Fibroblast of the conjunctiva (primary cell): ENCODE results near the gene FAAP100.
A peak's percentile ranks its signal among the peaks of the same experiment; 100 is the strongest.

Experiments
- DNase-seq: peaks from one replicate; pipeline ENCODE4 v3.0.0-alpha.2; 2010; ENCODE audit warnings: low read depth

Gene FAAP100

DNA sequence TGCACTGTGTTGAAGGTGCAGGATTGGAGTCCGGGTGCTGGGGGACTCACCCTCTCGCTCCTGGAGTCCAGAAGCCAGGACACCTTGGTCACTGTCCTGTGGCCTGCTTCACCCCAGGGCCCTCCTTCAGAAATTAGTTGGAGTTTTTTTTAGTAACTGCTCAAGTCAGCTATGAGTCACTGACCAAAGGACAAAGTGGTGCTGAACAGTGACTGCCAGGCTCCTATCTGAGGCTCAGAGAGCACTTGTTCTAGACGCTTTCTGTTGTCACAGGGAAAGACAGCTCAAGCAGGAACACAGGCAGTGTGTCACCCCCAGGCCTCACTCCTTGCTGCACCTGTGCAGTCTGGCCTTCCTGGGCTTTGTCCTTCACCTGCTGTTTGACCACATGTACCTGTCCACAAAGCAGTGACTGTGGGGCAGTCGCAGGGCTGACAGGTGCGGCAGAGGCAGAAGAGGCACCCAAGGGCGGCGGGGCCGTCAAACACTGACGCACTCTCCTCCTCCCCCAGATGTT, 4.1 kb upstream of the FAAP100 start:
- no peak for DNase-seq

DNA sequence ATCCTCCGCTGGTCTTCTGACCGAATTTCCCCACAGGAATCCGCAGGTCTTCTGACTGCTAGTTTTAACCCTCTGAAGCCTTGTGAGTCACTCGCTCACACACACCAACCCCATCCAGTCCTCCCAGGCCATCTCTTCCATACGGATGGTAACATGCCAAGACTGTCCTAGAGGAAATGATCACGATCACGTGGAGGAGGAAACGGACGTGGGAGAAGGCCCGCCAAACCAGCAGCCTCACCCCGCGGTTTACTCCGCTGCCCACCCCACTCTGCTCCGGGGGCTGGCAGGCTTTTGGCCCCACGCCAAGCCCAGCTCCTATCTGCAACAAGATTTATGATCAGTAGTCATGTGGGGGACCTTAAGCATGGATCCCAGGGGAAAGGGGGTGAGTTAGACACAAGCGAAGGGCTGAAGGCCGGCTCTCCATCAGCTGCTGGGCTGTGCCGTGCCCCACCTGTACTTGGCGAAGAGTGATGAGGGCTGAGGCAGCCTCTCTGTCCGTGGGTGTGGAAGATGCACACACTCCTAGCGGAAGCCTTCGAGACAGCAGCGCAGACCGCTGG, 1.5 kb upstream of the FAAP100 start:
- peak; percentile 59 for DNase-seq

DNA sequence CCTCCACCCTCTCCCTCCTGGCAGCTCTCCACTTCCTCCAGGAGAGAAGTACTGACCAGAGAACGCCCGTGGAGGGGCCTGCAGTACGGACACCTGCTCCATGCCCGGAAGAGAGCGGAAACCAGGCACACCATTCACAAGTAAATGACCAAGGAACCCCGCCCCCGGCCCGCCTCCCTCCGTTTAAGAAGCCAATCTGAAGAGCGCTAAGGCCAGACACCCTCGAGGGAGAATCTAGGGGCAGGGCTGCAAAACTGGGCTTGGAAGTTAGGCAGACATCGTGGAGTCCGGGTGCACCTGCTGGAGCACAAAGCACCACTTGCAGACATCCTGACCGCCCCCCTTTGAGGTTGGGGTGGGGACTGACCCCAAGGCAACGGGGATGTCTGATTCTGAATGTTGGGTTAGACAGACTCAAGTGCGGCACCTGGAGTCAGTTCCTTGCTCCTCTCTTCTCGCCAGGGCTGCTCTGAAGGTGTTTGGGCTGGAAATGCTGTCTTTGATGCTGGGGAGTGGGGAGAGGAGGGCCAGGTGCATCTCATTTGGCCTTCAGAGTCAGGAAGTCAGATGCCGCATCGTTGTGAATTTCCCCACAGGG, 964 bp upstream of the FAAP100 start:
- peak; percentile 66 for DNase-seq

- no peak for DNase-seq
Measured at GRCh38 chr17:81551458-81552243, 502 bp downstream of the FAAP100 start.

DNA sequence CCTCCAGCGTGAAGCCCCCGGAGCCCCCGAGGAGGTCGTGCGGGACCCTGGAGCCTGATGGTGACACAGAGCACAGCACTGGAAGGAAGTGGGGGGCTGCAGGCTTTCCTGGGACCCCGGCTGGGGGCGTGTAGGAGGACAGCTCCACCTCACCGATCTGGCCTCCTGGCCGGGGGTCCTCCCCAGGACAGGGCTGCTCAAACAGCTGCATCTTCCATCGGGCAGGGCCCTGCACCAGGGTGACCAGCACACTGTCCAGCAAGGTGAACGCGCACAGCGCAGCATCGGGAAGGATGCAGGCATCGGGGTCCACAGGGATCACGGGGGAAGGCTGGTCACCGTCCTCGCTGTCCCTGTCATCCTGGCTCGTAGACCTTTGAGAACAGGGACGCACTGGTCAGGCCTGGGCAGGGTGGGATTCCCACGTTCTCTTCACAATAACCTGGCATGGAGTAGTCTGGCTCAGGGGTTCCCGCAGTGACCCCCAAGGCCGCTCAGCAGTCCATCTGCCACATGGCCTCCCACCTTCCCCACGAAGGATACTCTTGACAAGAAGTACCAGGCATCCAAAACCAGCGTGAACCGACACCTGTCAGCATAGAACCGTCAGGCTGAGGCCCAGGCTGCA, 1.2 kb downstream of the FAAP100 start:
- no peak for DNase-seq

- DNase-seq, result no peak
Measured at GRCh38 chr17:81550285-81550684, 1.9 kb downstream of the FAAP100 start.

DNA sequence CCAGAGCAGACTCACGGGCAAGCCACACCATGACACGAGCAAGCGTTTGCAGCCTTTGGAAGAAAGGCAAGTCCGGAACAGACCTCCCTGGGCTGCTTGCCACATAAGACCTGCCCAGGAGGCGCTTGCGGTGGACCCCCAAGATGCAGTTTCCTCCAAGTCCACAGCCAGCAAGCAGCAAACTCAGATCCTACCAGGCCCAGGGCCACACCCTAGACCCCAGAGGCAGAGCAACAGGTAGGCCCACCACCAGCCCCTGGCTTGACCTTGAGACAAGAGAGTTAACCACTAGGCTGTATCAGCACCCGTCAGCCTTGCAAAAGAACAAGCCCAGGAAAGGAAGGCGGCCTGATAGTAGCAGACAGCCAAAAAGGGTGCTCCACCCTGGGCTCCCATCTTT, 2.3 kb downstream of the FAAP100 start:
- no peak for DNase-seq

DNA sequence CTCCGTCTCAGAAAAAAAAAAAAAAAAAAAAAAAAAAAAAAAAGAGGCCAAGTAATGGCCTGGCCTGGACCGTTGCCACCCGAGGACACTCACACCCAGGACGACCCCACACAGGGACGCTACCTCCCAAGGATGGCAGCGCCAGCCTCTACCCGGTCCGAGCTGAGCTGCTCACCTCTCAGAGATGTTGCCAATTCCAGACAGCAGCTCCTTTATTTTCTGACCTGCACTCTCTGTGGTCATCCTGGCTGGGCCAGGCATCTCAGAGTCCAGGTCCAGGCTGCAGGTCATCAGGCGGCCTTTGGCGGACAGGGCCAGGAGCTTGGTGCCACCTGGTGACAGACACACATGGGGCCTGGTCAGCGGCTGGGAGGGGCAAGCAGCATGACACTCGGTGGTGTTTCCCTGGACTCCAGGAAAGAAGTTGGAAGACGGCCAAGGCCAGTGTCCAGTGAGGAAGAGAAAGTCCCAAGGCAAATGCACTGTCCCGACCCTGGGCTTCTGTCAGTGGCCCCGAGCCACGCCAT, 3.1 kb downstream of the FAAP100 start:
- DNase-seq, result no peak

- no peak for DNase-seq
Measured at GRCh38 chr17:81547614-81547982, 4.6 kb downstream of the FAAP100 start.

DNA sequence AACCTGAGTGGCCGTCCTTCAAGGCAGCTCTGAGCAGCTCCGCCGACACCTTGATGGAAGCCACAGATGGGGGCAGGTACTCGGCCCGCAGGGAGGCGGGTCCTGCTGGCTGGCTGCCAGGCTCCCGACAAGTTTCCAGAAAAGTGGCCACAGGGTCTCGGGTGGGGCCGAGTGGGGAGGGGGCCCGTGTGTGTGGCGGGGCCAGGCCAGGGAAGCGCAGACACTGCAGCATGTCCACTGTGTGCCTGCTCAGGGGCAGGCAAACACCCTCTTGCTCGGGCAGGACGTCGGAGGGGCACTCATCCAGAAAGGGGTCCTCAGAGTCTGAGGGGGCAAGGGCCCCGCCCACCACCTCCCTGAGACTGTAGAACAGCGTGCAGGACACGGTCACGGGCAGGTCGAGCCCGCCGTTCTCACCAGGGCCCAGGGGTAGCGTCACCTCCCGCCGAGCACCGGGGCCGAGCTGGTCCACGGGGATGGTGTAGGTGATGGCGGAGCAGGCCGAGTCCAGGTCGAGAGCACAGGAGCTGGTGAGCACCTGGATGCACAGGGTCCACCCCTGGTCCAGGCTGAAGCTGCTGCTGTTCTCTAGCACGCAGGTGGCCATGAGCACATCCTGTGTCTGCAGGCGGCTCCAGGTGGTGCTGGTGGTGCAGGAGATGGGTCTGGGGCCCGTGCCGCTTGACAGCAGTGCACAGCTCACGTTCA, 5.1 kb downstream of the FAAP100 start:
- no peak for DNase-seq

GRCh38 chr17:81545160-81545949, 6.8 kb downstream of the FAAP100 start:
- DNase-seq, result no peak

DNA sequence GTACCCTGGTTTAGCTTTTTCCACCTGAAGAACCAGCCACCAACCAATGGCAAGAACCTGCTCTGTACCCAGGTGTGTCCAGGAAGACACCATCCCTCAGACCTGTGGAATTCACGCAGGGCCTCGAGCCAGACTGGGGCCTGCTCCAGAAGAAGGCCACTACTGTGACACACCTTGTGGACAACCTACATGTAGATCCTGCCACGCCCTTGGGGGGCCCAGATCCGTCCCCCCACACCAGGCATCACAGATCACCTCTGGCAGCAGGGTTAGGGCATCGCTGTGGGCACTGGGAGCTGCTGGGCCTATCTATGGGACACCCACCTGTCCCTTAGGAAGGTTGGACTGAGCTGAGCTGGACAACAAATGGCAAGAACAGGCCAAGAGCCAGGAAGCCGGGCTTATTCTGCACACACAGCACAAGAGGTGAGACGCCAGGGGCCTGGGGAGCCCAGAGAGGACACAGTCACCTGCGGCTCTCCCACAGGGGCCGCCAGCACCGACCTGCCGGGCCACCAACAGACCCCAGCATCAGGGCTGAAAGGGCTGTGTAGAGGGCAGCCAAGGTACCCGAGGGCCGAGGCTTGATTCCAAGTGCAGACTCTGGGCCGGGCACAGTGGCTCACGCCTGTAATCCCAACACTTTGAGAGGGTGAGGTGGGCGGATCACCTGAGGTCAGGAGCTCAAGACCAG, 7.7 kb downstream of the FAAP100 start:
- no peak for DNase-seq

DNA sequence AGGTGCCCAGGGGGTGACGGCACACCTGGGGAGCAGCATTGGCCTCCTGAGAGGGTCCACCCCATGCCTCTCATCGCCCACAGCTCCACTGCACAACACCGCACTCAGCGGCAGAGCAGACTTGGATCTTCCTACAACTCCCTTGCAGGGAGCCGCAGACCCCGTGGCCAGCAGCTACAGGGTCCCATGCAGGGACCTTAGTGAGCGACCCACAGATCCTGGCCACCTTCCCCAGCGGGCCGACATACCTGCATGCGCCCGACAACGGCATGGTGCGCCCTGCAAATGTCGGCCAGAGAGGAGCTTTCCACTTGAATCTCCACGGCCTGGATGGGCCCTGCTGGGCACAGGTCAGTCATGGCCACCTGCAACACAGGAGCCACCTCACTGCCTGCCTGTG, 8.4 kb downstream of the FAAP100 start:
- no peak for DNase-seq

DNA sequence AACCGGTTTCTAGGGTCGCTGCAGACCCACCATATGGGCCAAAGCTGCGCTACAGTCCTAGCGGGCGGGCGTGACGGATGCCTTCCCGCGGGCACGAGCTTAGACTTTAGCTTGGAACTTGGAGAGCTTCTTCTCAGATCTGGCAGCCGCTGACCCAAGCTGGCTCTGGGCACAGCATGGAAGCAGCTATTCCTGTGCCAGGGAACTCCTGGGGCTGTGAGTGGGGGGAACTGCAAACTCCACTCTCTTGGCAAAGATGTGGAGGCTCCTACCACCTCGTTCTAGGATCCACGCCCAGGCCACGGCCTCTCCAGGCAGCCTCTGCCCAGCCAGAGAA, 8.8 kb downstream of the FAAP100 start:
- DNase-seq, result no peak

- no peak for DNase-seq
Measured at GRCh38 chr17:81542431-81543338, 9.5 kb downstream of the FAAP100 start.

GRCh38 chr17:81541123-81541522, 11.0 kb downstream of the FAAP100 start:
- DNase-seq, result no peak

DNA sequence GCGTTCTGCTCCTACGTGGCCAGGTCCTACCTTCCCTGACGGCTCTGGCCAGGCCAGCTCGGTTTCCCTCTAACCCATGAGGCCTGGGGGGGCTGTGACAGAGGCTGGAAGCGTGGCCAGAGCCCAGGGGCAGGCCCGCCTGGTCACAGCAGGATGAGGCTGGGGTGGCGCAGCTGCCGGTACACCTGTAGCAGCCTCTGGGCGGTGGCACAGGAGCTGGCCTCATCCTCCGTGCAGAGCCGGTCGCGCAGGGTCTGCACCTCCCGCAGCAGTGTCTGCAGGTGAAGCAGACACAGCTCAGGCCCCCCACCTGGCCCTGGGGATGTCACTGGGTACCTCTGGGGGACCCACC, 11.5 kb downstream of the FAAP100 start:
- DNase-seq, result no peak

DNA sequence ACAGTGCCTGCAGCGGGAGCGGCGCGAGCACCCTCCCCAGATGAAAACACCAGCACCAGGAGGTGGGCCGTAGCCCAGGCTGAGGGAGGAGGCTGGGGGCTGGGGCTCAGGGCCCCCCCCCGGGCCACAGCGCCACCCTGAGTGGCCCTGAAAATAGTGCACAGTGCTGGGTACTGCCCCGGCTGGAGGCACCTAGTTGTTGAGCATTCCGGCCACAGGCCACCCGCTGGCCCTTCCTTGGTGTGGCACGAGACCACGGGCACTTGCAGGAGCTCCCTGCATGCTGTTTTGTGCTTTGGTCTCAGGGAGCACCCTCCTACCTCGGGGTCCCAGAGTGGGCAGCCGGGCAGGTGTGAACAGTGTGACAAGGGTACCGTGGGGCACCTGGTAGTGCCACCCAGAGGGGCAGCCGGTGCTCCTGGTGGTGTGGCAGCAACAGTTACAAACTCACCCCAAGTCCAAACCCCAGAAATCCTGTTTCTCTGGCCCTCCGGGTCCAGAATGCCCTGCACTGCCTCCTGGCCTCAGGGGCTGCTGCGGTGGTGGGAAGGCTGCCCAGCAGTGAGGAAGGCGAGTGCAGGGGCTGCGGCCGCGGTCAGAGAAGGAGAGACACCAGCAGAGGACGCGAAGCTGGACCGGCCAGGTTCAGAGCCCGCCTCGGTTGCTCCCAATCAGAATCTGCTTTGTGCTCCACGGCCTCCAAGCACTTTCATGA, 12.0 kb downstream of the FAAP100 start:
- no peak for DNase-seq

- DNase-seq, result no peak
Measured at GRCh38 chr17:81539571-81539900, 12.6 kb downstream of the FAAP100 start.
